Lower lobe of right lung (tissue), 2 donors: ENCODE results near the gene PIKFYVE. TPM values are rescaled to one million over a fixed set of nuclear protein-coding genes. Genes with fewer than 3 reads are reported as not detected.

ENCODE experiments used
- ATAC-seq, 2 donors: fragments of 200-7000 bp; cut with Tn5 transposase; one replicate each; pipeline ENCODE4 v1.9.1; 2020 to 2022; ENCODE audit warnings: mild to moderate bottlenecking in 2 of 2, moderate library complexity in 2 of 2
- DNase-seq: peaks from one replicate; pipeline ENCODE4 v3.0.0-alpha.2; 2020
- H3K27ac ChIP-seq: fragments of 200-600 bp; one replicate; pipeline ENCODE4 v1.8.0; 2022
- H3K27me3 ChIP-seq: fragments of 200-600 bp; one replicate; pipeline ENCODE4 v1.8.0; 2022; ENCODE audit warnings: low read depth
- H3K36me3 ChIP-seq: fragments of 200-600 bp; one replicate; pipeline ENCODE4 v1.8.0; 2022; ENCODE audit warnings: mild to moderate bottlenecking
- H3K4me1 ChIP-seq: fragments of 200-600 bp; one replicate; pipeline ENCODE4 v1.8.0; 2022
- H3K4me3 ChIP-seq: fragments of 200-600 bp; one replicate; pipeline ENCODE4 v1.8.0; 2022; ENCODE audit warnings: mild to moderate bottlenecking
- H3K9me3 ChIP-seq: fragments of 200-600 bp; one replicate; pipeline ENCODE4 v1.8.0; 2022
- intact Hi-C: fragments of 100-400 bp; cut with DNase I; formaldehyde crosslinking; loops from one replicate; pipeline ENCODE4 v1.11.0; 2022
- total RNA-seq: library from RNA; stranded (reverse); fragmentation: NEBNext Ultra II Directional; extraction: Animal tissue kit (Norgen Biotek cat#: 25700); gene quantifications from one replicate; pipeline ENCODE4 v1.2.1, GENCODE V29; 2021
- TF ChIP-seq, protein P1 (sequence below): fragments of 200-600 bp; IDR thresholded peaks from one replicate; pipeline ENCODE4 v1.8.0; 2022; ENCODE audit warnings: antibody characterized with exemption, mild to moderate bottlenecking
- donor health status: DM: no; HTN: yes; CAD: no; lungs with severe emphysema.

The PIKFYVE gene
- total RNA-seq, 1 donor from 2014 or later: 27.8 TPM

DNA sequence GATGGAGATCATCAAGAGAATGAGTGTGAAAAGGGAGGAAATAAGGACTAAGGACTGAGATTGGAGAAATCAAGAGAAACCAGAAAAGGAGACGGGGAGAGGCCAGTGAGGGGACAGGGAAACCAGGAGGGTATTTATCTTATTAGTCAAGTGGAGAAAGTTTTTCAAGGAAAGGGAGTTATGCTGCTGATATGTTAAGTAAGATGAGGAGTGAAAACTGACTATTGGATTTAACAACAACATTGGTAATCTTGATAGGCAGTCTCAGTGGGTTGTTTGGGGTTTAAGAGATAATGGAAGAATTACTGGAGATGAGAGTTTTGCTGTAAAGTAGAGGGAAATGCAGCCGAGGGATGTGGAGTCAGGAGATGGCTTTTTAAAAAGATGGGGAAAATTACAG lies 30.6 kb downstream of the PIKFYVE start:
- H3K36me3 ChIP-seq: peaks cover 67% of the 10 kb centered on the region
- no peak overlapping the region for H3K27ac ChIP-seq
- ATAC-seq (no peak), DNase-seq (no peak)
- H3K4me3 ChIP-seq: no peak overlapping the region
- intact Hi-C loops: no loop called here
- H3K27me3 ChIP-seq: no peaks in the 10 kb centered on the region
- no peaks in the 10 kb centered on the region for H3K9me3 ChIP-seq
- TF ChIP-seq, protein P1, sequence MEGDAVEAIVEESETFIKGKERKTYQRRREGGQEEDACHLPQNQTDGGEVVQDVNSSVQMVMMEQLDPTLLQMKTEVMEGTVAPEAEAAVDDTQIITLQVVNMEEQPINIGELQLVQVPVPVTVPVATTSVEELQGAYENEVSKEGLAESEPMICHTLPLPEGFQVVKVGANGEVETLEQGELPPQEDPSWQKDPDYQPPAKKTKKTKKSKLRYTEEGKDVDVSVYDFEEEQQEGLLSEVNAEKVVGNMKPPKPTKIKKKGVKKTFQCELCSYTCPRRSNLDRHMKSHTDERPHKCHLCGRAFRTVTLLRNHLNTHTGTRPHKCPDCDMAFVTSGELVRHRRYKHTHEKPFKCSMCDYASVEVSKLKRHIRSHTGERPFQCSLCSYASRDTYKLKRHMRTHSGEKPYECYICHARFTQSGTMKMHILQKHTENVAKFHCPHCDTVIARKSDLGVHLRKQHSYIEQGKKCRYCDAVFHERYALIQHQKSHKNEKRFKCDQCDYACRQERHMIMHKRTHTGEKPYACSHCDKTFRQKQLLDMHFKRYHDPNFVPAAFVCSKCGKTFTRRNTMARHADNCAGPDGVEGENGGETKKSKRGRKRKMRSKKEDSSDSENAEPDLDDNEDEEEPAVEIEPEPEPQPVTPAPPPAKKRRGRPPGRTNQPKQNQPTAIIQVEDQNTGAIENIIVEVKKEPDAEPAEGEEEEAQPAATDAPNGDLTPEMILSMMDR: no peak
- H3K4me1 ChIP-seq: no peaks in the 10 kb centered on the region

DNA sequence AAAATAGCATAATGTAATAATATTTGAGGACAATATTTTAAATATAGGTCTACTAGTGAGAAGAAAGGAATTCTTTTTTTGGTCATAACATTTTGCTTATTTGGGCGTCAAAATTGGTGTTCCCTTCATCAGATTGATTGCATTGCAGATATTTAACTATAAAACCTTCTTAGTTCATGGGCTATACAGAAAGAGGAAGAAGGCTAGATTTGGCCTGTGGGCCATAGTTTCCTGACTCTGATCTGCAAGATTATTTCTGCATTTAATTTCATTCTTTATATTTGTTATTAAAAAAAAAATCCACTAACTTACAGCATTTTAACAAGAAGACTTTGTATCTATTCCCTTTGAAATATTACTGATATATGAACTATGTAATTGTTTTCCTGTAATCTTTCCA lies 31.9 kb downstream of the PIKFYVE start:
- DNase-seq: no peak
- H3K27ac ChIP-seq: no peak overlapping the region
- H3K27me3 ChIP-seq: no peaks in the 10 kb centered on the region
- peaks cover 71% of the 10 kb centered on the region for H3K36me3 ChIP-seq
- H3K4me1 ChIP-seq: no peaks in the 10 kb centered on the region
- intact Hi-C loops: no loop called here
- H3K9me3 ChIP-seq: no peaks in the 10 kb centered on the region
- TF ChIP-seq, protein P1: no peak
- ATAC-seq: no peak
- H3K4me3 ChIP-seq: no peak overlapping the region

- Histone ChIP-seq H3K4me3 (no peak overlapping the region), H3K27ac (no peak overlapping the region), H3K36me3 (peaks cover 78% of the 10 kb centered on the region), H3K9me3 (no peaks in the 10 kb centered on the region), H3K4me1 (no peaks in the 10 kb centered on the region), H3K27me3 (no peaks in the 10 kb centered on the region)
- ATAC-seq (no peak), DNase-seq (no peak)
- TF ChIP-seq, protein P1: no peak
- intact Hi-C loops: no loop called here
Measured at GRCh38 chr2:208300847-208301618, 35.0 kb downstream of the PIKFYVE start.

- Histone ChIP-seq H3K9me3 (no peaks in the 10 kb centered on the region), H3K4me3 (no peak overlapping the region), H3K27ac (no peak overlapping the region), H3K36me3 (peaks cover 76% of the 10 kb centered on the region), H3K4me1 (no peaks in the 10 kb centered on the region), H3K27me3 (no peaks in the 10 kb centered on the region)
- no peak for DNase-seq
- ATAC-seq: no peak
- intact Hi-C loops: no loop called here
- TF ChIP-seq, protein P1: no peak
Measured at GRCh38 chr2:208304157-208304556, 38.1 kb downstream of the PIKFYVE start.

- peaks cover 74% of the 10 kb centered on the region for H3K36me3 ChIP-seq
- no peak for DNase-seq
- no peaks in the 10 kb centered on the region for H3K4me1 ChIP-seq
- H3K27me3 ChIP-seq: no peaks in the 10 kb centered on the region
- intact Hi-C loops: no loop called here
- H3K9me3 ChIP-seq: no peaks in the 10 kb centered on the region
- no peak overlapping the region for H3K4me3 ChIP-seq
- ATAC-seq: no peak
- H3K27ac ChIP-seq: no peak overlapping the region
- TF ChIP-seq, protein P1: no peak
Measured at GRCh38 chr2:208304695-208305094, 38.6 kb downstream of the PIKFYVE start.
